Measurements from ENCODE around the gene A2M. TPM values are rescaled to one million over a fixed set of nuclear protein-coding genes. Genes with fewer than 3 reads are reported as not detected.

Gene A2M
- total and polyA plus RNA-seq, 4 experiments from 2014 or later: 3.0 to 3.2 (median 3.1) TPM; not detected in 1

DNA sequence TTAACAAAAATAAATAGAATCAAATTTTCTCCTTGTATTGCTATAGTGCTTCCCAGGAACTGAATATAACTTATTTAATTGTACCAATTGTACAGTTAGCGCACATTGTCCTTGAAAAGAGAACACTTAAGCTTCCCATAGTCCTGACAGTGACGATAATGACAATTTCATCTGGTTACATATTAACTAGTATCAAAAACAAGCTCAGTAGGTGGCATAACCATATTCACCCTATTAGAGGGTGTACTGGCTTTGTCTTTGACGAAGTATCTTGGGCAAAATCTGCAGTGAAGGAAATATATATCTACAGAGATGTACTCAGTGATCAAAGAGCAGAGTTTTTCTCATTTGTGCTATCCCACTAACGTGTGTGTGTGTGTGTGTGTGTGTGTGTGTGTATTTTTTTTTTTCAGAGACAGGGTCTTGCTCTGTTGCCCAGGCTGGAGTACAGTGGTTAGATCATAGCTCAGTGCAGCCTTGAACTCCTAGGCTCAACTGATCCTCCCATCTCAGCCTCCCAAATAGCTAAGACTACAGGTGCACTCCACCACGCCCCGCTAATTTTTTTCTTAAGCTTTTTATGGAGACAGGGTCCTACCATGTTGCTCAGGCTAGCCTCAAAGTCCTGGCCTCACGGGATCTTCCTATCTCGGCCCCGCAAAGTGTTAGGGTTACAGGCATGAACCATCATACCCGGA, 4.9 kb upstream of the A2M start:
- Mint-ChIP-seq H3K36me3 (peaks cover 8 to 32% of the 10 kb centered on the region in 2 donors), H3K27ac (no peak overlapping the region), H3K4me3 (no peak overlapping the region), H3K4me1 (peaks cover 16 to 26% (median 21%) of the 10 kb centered on the region in 4 donors), H3K27me3 (no peaks in the 10 kb centered on the region), H3K9me3 (no peaks in the 10 kb centered on the region)
- peaks cover 8% of the 10 kb centered on the region for H3K4me1 ChIP-seq (ENCODE audit: insufficient read depth, low read length)
- ChIA-PET CTCF (ENCODE audit: partially characterized antibody) (interaction anchor here (1.2 kb wide), 1 partner anchor 19 kb away, joined by 3 read pairs; no protein-coding TSS in a partner anchor), POLR2A (ENCODE audit: partially characterized antibody) (no interaction called here)
- intact Hi-C loops (cut with micrococcal nuclease): no loop called here
- no peaks in the 10 kb centered on the region for H3K9me3 ChIP-seq (ENCODE audit: control insufficient read depth in 1 of 2, low read length in 2 of 2)
- H3K27ac ChIP-seq (ENCODE audit: low read depth, low read length): no peak overlapping the region
- DNase-seq: no peak
- no peak overlapping the region for H3K4me3 ChIP-seq (ENCODE audit: low read length in 2 of 2)
- H3K27me3 ChIP-seq (ENCODE audit: insufficient read depth, low read length): no peaks in the 10 kb centered on the region
- no peaks in the 10 kb centered on the region for H3K36me3 ChIP-seq (ENCODE audit: insufficient read depth, low read length)

GRCh38 chr12:9118158-9118557, 2.4 kb upstream of the A2M start:
- POLR2A ChIA-PET (ENCODE audit: partially characterized antibody): no interaction called here
- H3K27ac Mint-ChIP-seq: no peak overlapping the region

GRCh38 chr12:9114946-9115345, 773 bp downstream of the A2M start:
- H3K4me1 ChIP-seq (ENCODE audit: insufficient read depth, low read length): peaks cover 9% of the 10 kb centered on the region
- Mint-ChIP-seq H3K9me3 (no peaks in the 10 kb centered on the region), H3K27ac (peak overlapping the region in 3 of 7 donors; percentile 18 to 60 (median 38)), H3K4me3 (no peak overlapping the region), H3K27me3 (no peaks in the 10 kb centered on the region), H3K4me1 (peaks cover 24 to 33% (median 26%) of the 10 kb centered on the region in 4 donors), H3K36me3 (peaks cover 20 to 34% of the 10 kb centered on the region in 2 donors)
- H3K9me3 ChIP-seq (ENCODE audit: control insufficient read depth in 1 of 2, low read length in 2 of 2): no peaks in the 10 kb centered on the region
- H3K36me3 ChIP-seq (ENCODE audit: insufficient read depth, low read length): no peaks in the 10 kb centered on the region
- CTCF ChIA-PET (ENCODE audit: partially characterized antibody): no interaction called here
- intact Hi-C loops (cut with micrococcal nuclease): no loop called here
- DNase-seq: no peak
- POLR2A ChIA-PET (ENCODE audit: partially characterized antibody): no interaction called here
- no peaks in the 10 kb centered on the region for H3K27me3 ChIP-seq (ENCODE audit: insufficient read depth, low read length)
- no peak overlapping the region for H3K27ac ChIP-seq (ENCODE audit: low read depth, low read length)
- no peak overlapping the region for H3K4me3 ChIP-seq (ENCODE audit: low read length in 2 of 2)

More at GRCh38 chr12:9118158-9118557, 2.4 kb upstream of the A2M start:
- Histone ChIP-seq H3K36me3 (ENCODE audit: insufficient read depth, low read length) (no peaks in the 10 kb centered on the region), H3K4me1 (ENCODE audit: insufficient read depth, low read length) (peaks cover 9% of the 10 kb centered on the region), H3K4me3 (ENCODE audit: low read length in 2 of 2) (no peak overlapping the region), H3K27me3 (ENCODE audit: insufficient read depth, low read length) (no peaks in the 10 kb centered on the region), H3K9me3 (ENCODE audit: control insufficient read depth in 1 of 2, low read length in 2 of 2) (no peaks in the 10 kb centered on the region), H3K27ac (ENCODE audit: low read depth, low read length) (no peak overlapping the region)
- Mint-ChIP-seq H3K27me3 (no peaks in the 10 kb centered on the region), H3K36me3 (peaks cover 10 to 31% of the 10 kb centered on the region in 2 donors), H3K4me3 (no peak overlapping the region), H3K4me1 (peaks cover 22 to 33% (median 27%) of the 10 kb centered on the region in 4 donors), H3K9me3 (no peaks in the 10 kb centered on the region)
- CTCF ChIA-PET (ENCODE audit: partially characterized antibody): no interaction called here
- intact Hi-C loops (cut with micrococcal nuclease): no loop called here
- DNase-seq: no peak

DNA sequence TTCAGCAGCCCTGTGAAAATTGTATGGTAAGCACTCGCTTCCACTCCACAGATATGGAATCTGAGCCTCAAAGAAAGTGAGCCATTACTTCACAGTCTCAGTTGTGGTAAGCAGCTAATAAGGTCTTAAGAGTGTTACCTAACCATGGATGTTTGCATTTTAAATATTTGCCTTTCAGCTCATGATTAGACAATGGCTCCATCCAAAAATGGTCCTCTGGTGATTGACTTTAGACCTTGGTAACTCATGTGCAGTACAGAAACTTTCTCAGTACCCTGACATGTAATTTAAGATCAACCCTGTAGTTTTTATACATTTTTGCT, 1.8 kb downstream of the A2M start:
- Mint-ChIP-seq H3K36me3 (peaks cover 17 to 40% of the 10 kb centered on the region in 2 donors), H3K27ac (no peak overlapping the region), H3K9me3 (no peaks in the 10 kb centered on the region), H3K27me3 (no peaks in the 10 kb centered on the region), H3K4me3 (no peak overlapping the region), H3K4me1 (peaks cover 24 to 33% (median 26%) of the 10 kb centered on the region in 4 donors)
- no peaks in the 10 kb centered on the region for H3K9me3 ChIP-seq (ENCODE audit: control insufficient read depth in 1 of 2, low read length in 2 of 2)
- DNase-seq: no peak
- H3K4me1 ChIP-seq (ENCODE audit: insufficient read depth, low read length): peaks cover 9% of the 10 kb centered on the region
- ChIA-PET CTCF (ENCODE audit: partially characterized antibody) (no interaction called here), POLR2A (ENCODE audit: partially characterized antibody) (no interaction called here)
- H3K4me3 ChIP-seq (ENCODE audit: low read length in 2 of 2): no peak overlapping the region
- H3K36me3 ChIP-seq (ENCODE audit: insufficient read depth, low read length): no peaks in the 10 kb centered on the region
- H3K27ac ChIP-seq (ENCODE audit: low read depth, low read length): no peak overlapping the region
- no peaks in the 10 kb centered on the region for H3K27me3 ChIP-seq (ENCODE audit: insufficient read depth, low read length)
- intact Hi-C loops (cut with micrococcal nuclease): no loop called here

DNA sequence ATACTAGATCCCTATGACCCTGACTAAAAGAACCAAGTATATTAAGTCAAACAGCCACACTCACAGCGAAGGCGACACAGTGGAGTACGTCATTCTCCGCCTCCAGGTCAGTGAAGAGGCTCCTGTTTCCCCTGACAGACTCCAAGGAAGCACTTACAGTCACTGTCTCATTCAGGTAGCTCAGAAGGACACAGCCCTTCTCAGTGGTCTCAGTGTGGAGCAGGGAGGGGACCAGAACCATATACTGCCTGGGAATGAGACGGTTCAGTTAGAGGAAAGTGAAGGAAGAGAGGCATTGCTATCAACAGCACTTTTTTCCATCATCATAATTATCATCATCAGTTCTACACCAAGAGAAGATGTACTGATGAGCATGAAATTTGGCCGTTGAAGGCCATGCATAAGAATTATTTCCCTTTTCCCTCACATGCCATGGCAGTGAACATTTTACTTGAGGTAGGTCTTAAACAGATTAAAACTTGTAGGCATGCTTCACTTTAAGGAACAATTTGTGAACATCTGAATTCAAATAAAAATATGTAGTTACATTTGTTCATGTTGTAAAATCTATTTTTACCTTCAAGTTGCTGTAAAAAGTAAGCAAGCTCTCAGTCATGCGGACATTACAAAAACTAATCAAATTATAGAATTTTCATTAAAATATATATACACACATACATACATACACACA, 2.3 kb downstream of the A2M start:
- H3K27me3 Mint-ChIP-seq: no peaks in the 10 kb centered on the region
- intact Hi-C loops (cut with micrococcal nuclease): no loop called here
- no peaks in the 10 kb centered on the region for H3K9me3 Mint-ChIP-seq
- H3K27ac Mint-ChIP-seq: peak overlapping the region in 1 of 7 donors; percentile 49
- CTCF ChIA-PET (ENCODE audit: partially characterized antibody): interaction anchor here (0.9 kb wide), 1 partner anchor 34 kb away, joined by 3 read pairs; no protein-coding TSS in a partner anchor
- Histone ChIP-seq H3K9me3 (ENCODE audit: control insufficient read depth in 1 of 2, low read length in 2 of 2) (no peaks in the 10 kb centered on the region), H3K36me3 (ENCODE audit: insufficient read depth, low read length) (no peaks in the 10 kb centered on the region), H3K4me3 (ENCODE audit: low read length in 2 of 2) (no peak overlapping the region), H3K4me1 (ENCODE audit: insufficient read depth, low read length) (peaks cover 9% of the 10 kb centered on the region), H3K27me3 (ENCODE audit: insufficient read depth, low read length) (no peaks in the 10 kb centered on the region), H3K27ac (ENCODE audit: low read depth, low read length) (no peak overlapping the region)
- H3K4me1 Mint-ChIP-seq: peaks cover 24 to 29% (median 26%) of the 10 kb centered on the region in 4 donors
- POLR2A ChIA-PET (ENCODE audit: partially characterized antibody): no interaction called here
- H3K36me3 Mint-ChIP-seq: peaks cover 22 to 45% of the 10 kb centered on the region in 2 donors
- no peak overlapping the region for H3K4me3 Mint-ChIP-seq
- no peak for DNase-seq

GRCh38 chr12:9112076-9112853, 3.5 kb downstream of the A2M start:
- peaks cover 28 to 43% of the 10 kb centered on the region in 2 donors for H3K36me3 Mint-ChIP-seq
- DNase-seq: no peak
- intact Hi-C loops (cut with micrococcal nuclease): no loop called here
- no peak overlapping the region for H3K4me3 ChIP-seq (ENCODE audit: low read length in 2 of 2)
- no peaks in the 10 kb centered on the region for H3K36me3 ChIP-seq (ENCODE audit: insufficient read depth, low read length)
- no peak overlapping the region for H3K27ac ChIP-seq (ENCODE audit: low read depth, low read length)
- no peaks in the 10 kb centered on the region for H3K9me3 ChIP-seq (ENCODE audit: control insufficient read depth in 1 of 2, low read length in 2 of 2)
- H3K27me3 Mint-ChIP-seq: no peaks in the 10 kb centered on the region
- CTCF ChIA-PET (ENCODE audit: partially characterized antibody): interaction anchor here (0.9 to 1.1 kb wide), 2 partner anchors 10 to 32 kb away, joined by 3 read pairs; no protein-coding TSS in a partner anchor
- H3K27me3 ChIP-seq (ENCODE audit: insufficient read depth, low read length): no peaks in the 10 kb centered on the region
- no peaks in the 10 kb centered on the region for H3K9me3 Mint-ChIP-seq
- H3K4me3 Mint-ChIP-seq: no peak overlapping the region
- POLR2A ChIA-PET (ENCODE audit: partially characterized antibody): no interaction called here
- peaks cover 22 to 28% (median 24%) of the 10 kb centered on the region in 4 donors for H3K4me1 Mint-ChIP-seq
- H3K27ac Mint-ChIP-seq: peak overlapping the region in 2 of 7 donors; percentile 59 to 81
- peaks cover 9% of the 10 kb centered on the region for H3K4me1 ChIP-seq (ENCODE audit: insufficient read depth, low read length)

- intact Hi-C loops (cut with micrococcal nuclease): no loop called here
- no peak overlapping the region for H3K27ac ChIP-seq (ENCODE audit: low read depth, low read length)
- POLR2A ChIA-PET (ENCODE audit: partially characterized antibody): no interaction called here
These were observed 4.2 kb downstream of the A2M start for GRCh38 chr12:9111525-9111924.

More at GRCh38 chr12:9111525-9111924, 4.2 kb downstream of the A2M start:
- Mint-ChIP-seq H3K27ac (peak overlapping the region in 2 of 7 donors; percentile 3 to 14), H3K9me3 (no peaks in the 10 kb centered on the region), H3K36me3 (peaks cover 29 to 45% of the 10 kb centered on the region in 2 donors), H3K4me1 (peaks cover 17 to 21% (median 20%) of the 10 kb centered on the region in 4 donors), H3K27me3 (no peaks in the 10 kb centered on the region), H3K4me3 (no peak overlapping the region)
- Histone ChIP-seq H3K36me3 (ENCODE audit: insufficient read depth, low read length) (no peaks in the 10 kb centered on the region), H3K9me3 (ENCODE audit: control insufficient read depth in 1 of 2, low read length in 2 of 2) (no peaks in the 10 kb centered on the region), H3K27me3 (ENCODE audit: insufficient read depth, low read length) (no peaks in the 10 kb centered on the region), H3K4me1 (ENCODE audit: insufficient read depth, low read length) (peaks cover 9% of the 10 kb centered on the region), H3K4me3 (ENCODE audit: low read length in 2 of 2) (no peak overlapping the region)
- CTCF ChIA-PET (ENCODE audit: partially characterized antibody): interaction anchor here (1.1 kb wide), 1 partner anchor 10 kb away, joined by 3 read pairs; no protein-coding TSS in a partner anchor
- no peak for DNase-seq
